ENCODE data around the gene NBAS.
"Not testable (repeated sequence)": the region's sequence is repeated elsewhere in the genome, so short reads cannot be mapped to it uniquely, and the experiment has no call there.

The NBAS gene

DNA sequence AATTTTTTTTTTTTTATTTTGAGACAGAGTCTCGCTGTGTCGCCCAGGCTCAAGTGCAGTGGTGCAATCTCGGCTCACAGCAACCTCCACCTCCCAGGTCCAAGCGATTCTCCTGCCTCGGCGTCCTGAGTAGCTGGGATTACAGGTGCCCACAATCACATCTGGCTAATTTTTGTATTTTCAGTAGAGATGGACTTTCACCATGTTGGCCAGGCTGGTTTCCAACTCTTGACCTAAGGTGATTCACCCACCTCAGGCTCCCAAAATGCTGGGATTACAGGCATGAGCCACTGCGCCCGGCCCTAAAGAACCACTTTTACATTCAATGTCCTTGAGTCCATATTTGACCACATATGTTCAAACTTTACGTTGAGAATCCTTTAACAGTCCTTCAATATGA, 156.6 kb downstream of the NBAS start:
- DNase-seq = not testable (repeated sequence)

DNA sequence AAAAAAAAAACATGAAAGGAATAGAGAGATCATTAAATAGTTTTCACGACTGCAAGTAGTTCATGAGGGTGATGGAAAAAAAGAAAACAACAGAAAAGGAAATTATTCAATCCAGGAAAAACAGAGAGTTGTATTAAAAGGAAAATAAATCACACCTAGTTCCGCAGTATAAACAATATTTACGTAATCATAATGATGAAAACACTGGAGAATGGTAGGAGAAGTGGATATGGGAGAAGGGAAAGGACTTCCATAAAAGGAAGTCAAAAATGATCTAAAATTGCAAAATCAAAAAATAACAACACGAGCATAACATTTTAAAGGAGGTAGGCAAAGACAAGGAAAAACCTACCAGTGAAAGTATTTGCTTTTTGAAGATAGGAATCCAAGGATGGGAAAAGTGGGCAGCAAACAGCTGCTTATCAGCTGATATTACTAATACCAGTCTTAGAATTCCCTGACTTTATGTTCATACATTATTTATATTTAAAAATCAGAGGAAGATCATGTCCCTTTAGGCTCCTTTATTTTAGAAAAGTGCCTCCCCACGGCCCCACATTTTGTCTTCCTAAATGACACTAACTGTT, 160.8 kb downstream of the NBAS start:
- DNase-seq = no peak

DNA sequence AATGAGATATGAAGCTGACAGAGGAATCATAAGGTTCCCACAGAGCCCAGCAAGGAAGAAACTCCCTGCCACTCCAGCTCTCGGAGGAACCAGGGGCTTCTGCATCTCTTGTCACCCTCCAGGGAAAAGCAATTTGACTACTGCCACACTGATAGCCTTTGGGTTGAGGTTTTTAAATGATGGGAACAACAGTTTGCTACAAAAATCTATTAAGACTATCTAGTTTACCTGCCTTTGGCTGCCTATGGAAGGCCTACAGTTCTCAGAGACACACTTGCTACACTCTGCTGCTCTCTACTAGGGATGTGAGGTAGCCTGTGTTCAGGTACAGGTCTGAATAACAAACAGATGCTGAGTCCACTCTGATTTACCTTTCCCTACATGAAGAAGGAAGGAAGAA, 161.9 kb downstream of the NBAS start:
- no peak for DNase-seq

DNA sequence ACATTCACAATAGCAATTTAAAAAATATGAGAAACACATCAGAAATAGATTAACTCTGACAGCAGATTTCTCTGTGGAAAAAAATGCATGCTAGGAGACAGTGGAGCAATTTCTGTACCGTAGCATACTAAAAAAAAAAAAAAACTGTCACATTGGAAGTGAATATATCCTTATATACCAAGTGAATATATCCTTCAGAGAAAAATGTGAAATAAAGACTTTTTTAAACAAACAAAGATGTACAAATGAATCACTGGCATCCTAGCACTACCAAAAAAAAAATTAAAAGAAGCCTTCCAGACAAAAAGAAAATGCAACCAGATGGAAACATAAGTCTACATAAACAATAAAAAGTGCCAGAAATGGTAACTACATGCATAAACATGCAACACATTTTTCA, 169.4 kb downstream of the NBAS start:
- DNase-seq = no peak

DNA sequence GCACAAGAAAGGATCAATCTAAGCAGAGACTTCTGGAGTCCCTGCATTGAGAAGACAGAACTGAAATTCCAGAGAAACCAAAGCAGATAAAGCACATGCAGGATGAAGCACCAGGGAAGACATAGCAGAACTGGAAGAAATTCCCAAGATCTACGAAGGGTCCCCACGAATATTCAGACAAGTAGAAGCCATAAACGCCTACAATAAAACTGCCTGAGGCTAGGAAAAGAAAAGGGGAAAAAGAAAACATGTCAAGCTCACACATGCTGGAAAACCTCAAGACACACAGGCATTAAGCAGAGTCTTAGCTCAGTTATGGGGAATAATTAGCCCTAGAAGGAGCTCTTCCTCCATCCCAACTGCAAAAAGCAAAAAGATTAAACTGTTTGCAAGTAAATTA, 171.2 kb downstream of the NBAS start:
- DNase-seq = no peak

DNA sequence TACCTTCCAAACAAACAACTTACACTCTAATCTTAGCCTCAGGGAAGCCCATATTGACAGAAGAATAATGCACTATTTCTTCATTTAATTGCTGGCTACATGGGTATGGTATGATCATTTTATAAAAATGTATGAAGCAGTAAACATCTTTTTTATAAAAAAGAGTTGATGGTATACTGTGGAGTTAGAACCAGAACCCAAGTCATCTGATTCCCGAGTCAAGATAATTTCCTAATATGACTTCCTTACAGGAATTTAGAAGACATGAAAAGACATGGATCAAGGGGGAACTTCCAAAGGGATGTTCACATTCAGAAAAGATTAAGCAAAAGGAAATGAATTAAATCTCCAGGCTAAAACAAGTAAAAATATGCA, 171.8 kb downstream of the NBAS start:
- no peak for DNase-seq

DNA sequence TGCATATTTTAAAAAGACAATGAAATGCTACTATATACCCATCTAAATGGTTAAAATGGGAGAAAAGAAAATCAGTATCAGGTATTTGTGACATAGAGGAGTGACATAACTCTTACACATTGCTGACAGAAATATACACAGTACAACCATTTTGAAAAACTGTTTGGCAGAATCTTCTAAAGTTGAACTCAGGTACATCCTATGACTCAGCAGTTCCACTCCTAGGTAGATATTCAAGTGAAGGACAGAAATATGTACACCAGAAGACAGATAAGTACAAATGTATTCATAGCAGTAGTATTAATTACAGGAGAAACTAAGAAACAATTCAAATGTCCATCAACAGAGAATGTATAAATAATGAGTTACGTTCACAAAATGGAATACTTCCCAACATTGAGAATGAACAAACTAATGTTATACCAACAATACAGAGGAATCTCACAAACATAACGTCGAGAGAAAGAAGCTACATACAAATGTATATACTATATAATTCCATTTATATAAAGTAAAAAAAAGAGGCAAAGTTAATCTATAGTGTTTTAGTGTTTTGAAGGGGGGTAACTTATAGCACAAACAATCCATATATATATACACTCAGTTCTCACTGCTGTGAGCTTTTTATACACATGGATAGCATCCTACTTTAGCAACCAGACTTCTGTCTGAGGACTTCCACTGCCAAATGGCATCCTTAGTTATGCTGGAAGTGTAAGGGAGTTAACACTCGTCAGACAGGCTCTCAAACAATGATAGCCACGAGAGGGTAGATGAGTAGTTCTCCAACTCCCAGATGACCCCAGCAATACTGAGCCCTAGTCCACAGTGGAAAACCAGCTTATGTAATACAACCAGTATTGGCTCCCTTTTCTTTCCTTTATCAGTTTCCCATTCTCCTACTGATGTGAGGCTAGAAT, 172.5 kb downstream of the NBAS start:
- DNase-seq = no peak

DNA sequence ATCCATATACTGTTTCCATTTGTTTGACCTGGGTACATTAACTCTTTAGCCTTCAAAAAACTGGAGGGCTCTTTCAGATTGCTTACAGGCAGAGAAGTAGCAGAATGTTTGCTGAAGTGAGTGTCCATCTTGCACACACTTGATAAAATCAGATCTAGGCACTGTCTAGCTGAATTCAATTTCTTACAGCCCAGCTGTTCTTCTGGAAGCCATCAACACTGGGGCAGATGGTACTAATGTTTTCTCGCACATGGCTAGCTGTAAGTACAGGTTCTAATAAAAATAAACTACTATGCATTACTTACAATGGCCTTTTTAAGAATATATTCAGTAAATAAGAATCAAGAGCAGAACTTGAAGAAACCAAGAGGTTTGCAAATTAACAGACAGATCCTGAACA, 175.9 kb downstream of the NBAS start:
- DNase-seq = no peak

DNA sequence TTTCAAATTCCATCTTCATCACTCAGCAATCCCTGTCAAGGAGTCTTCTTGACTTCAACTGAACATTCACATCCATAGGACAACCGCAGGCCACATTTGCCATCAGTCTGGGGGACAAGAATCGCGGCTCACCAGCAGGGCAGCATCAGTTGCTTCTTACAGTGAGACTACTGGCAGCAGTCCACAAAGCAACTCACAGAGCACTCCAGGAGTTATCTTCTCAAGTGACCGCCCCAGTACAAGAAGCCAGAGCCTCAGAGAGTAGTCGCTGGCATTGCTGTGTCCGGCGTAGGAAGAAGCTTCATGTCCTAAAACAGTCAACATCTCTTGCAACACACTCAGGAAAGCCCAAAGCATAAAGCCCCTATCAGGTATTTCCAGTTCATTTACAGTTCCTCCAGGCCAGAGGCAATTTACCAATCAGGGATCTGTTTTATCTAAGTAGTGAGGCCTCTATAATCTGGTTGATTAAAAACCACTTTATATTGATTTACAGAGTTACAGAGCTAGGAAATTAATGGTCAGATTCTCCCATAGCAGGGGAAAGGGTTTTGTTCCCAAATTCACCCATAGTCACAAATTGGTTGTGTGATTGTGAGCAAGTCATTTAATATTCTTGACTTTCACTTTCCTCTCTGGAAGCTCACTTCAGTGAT, 177.3 kb downstream of the NBAS start:
- no peak for DNase-seq

DNA sequence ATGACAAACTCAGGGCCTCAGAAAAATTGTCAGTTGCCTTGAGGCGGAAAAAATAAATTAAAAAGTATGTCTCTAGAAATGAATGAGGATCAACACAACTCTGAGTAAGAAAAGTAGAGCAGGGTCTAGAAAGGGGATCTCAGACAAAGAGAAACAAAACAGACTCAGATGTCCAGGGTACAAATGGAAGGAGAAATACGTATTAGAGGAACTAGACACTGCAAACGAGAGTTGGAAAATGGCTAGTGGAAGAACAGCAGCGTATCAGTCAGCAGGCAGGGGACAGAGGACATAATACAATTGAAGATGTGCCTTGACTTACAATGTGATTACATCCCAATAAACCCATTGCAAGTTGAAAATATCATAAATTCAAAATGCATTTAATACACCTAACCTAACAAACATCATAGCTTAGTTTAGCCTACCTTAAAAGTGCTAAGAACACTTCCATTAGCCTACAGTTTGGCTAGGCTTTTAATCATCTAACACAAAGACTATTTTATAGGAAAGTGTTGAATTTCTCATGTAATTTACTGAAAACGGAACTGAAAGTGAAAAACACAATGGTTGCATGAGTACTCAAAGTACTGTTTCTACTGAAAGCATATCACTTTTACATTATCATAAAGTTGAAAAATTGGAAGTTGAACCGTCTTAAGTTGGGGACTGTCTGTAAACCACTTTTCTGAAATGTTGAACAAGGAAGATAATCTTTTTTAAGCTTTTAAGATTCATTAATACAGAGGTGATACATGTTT, 182.8 kb downstream of the NBAS start:
- no peak for DNase-seq

DNA sequence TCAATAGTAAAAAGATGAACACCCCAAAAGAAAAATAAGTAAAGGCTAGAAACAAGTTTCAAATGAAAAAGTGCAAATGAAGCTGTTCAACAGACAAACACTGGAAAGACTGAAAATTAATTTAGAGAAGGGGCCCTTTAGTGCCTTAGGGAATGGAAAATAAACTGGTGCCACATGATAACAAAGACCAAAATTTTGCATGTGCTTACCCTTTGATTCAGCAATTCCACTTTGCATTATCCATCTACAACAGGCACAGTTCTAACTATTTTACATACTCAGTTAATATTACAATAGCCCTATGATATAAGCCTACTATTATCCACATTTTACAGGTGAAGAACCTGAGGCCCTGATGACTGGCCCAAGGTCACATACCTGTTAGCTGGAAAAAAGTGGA, 183.9 kb downstream of the NBAS start:
- no peak for DNase-seq

DNA sequence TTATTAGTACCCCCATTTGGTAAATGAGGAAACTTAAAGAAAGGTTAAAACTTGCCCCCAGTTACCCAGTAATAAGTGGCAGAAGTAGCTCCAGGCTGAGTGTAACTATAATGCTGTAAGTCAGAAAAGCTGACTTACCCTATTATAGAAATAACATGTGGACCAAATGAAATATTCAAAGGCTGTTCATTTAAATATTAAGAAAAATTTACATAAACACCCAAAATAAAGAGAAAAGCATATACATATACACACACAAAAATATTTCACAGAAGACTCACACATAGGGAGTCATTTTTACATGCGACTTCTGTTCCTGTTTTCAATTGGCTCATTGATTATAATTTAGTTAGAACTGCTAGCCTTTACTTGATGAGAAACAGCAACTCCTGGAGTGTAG, 189.1 kb downstream of the NBAS start:
- DNase-seq = no peak

DNA sequence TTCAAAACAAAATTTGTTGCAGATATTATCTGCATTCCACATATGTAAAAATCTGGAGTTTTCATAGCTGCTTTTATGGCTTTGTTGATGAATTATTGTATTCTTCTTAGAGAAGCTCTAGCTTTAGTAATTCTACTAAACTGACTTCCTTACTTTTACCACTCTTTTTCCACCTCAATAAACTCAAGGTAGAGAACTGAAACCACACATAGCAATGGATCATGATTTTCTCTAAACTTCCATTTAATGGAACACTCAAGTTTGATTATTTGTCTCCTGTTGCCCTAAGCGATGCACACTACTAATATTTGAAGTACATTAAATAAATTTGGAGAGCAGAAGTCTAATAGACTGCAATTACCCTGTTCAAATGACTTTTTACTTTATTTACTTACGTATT, 192.0 kb downstream of the NBAS start:
- DNase-seq = no peak

DNA sequence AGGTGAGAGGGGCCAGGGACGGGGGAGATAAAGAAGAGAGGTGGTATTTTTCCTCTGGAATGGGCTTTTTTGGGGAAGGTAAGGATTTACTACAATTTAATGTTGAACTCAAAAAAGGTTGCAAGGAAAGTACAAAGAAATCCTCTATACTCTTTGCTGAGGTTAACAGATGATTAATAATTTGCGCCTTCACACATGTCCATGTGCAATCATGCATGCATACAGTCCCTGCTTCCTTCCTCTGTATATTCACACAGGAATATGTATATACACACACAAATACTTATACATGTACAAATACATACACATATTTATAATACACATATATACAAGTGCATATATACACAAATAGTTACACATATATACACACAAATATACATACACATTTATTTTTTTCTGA, 193.4 kb downstream of the NBAS start:
- DNase-seq = no peak

DNA sequence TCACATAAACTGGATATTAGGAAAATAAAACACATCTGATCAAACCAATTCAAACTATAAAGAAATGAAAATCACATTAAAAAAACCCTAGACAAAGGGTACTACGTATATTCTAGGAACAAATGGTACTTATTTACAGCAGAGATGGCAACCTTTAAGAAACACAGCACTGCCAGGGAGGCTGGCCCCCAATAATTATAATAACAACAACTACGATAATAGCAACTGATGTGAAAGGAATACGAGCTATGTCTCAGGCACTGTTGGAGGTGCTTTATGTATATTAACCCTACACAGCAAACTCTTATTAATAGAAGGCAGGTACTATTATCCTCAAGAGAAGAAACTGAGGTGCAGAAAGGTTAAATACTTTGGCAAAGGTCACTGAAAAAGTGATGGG, 193.9 kb downstream of the NBAS start:
- DNase-seq = no peak

DNA sequence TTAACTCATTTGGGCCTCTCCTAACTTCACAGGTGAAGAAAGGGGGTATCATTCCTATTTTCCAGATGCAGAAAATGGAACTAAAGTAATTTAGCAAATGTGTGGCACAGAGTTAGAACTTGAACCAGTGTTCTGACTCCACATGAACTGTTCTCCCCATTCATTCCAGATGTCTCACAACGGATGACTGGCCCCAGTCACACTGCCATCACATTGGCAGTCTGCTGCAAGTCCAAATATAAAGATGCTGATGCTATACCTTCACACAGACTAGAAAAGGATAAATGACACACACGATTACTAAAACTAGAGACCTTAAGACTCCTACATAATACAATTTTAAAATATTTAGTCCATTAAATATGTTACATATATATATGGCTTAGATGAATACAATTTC, 195.7 kb downstream of the NBAS start:
- DNase-seq = no peak

DNA sequence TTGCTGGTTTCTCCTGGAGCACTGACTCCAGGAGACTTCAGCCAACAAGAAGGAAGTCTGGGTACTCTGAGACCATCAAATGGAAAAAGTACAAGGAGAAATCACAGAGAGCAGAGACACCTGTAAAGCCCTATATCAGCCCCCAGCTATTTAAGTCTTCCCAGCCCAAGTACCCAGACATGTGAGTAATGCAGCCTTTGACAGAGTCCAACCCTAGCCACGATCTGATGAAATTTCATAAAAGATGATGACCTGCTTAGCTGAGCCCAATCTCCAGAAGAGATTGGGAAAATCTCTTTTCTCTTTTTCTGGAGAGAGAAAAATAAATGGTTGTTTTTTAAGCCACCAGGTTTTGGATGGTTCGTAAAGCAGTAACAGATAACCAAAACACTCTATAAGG, 196.6 kb downstream of the NBAS start:
- no peak for DNase-seq

DNA sequence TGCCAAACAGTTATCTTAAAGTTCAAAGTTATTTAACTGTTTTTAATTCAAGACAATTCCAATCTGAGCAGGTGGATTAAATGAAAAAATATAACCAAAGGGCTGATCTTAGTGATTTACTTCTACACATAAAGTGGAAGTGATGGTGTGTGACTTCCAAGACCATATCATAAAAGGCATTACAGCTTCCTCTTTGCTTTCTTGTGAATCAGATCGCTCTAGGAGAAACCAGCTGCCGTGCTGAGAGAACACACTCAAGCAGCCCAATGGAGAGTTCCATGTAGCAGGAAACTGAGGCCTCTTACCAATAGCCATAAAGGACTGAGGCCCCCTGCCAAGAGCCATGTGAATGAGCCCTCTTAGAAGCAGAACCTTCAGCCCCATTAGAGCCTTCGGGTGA, 197.4 kb downstream of the NBAS start:
- DNase-seq = no peak

DNA sequence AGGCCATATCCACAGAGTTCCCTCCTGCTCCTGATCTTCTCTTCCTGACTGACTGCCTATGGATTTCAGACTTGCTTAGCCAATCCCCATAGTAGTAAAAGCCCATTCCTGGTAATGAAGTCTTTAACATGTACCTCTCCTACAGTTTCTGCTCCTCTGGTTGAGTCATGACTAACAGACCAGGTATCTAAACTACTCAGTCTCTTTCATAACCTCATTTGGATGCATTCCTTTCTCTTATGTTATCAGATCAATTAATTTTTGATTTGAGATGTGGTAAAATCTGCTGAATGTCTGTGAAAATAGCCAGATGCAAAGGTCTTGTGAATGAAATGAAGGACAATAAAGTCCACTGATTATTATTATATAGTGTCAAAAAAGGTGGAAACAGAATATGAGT, 198.0 kb downstream of the NBAS start:
- no peak for DNase-seq

DNA sequence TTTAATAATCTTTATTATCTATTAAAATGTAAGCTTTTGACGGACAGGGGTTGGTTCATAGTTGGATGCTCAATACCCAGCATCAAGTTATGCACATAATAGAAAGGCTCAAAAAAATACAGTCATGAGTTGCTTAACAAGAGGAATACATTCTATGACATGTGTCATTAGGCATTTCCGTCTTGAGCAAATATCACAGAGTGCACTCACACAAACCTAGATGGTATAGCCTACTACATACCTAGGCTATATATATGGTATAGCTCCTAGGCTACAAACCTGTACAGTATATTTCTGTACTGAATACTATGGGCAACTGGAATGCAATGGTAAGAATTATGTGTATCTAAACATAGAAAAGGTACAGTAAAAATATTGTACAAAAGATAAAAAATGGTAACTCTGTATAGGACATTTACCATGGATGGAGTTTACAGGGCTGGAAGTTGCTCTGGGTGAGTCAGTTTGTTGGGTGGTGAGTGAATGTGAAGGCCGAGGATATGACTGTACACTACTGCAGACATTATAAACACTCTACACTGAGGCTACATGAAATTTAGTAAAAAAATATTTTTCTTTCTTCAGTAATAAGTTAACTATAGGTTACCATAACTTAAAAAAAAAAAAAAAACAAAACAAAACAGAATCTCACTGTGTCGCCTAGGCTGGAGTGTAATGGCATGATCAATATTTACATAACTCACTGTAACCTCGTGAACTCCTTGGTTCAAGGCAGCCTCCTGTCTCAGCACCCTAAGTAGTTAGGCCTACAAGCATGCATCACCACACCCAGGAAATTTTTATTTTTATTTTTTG, 201.2 kb downstream of the NBAS start:
- DNase-seq = no peak

DNA sequence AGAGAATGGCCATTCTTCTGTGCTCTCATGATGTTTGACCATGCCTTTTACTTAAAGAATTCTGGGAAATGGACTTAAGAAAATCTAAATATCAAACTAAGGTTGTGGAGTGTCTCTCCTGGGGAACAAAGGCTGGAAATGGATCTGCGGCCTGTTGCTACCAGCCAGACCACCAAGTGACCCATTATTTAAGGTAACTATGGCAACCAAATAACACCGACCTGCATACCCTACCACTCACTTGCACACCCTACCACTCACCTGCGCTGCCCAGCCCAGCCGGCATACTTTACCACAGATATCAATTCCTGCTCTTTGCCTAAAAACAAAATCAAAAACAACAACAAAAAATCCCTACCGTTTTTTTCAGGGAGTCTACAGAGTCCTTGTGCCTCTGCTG, 203.2 kb downstream of the NBAS start:
- no peak for DNase-seq

DNA sequence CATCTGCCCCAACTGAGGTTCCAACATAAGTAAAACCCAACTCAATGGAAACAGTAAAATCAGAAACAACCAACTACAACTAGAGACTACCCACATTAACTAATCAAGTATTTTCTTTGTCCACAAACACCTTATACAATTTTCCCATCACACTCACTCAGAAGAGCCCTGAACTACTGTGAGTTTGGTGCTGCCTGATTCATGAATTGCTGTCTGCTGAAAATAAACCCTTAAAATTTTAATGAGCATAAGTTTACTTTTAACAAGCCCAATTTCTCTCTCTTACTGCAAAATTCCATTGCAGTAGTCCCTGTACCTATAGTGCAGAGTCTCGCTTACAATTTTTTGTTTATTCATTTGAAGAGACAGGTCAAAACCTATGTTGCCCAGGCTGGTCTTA, 203.9 kb downstream of the NBAS start:
- no peak for DNase-seq

DNA sequence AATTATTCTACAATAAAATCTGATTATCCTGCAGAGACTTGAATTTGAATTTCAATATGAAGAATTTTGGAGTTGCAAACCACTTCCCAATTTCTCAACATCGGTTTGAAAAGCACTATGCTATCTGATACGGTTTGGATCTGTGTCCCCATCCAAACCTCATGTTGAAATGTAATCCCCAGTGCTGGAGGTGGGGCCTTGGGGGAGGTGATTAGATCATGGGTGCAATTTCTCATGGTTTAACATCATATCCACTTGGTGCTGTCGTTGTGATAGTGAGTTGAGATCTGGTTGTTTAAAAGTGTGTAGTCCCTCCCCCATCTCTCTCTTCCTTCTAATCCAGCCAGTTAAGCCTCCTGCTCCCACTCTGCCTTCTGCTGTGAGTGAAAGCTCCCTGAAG, 205.7 kb downstream of the NBAS start:
- DNase-seq = no peak

Measured in left hindlimb (tissue), 1 donor.